Hematopoietic multipotent progenitor cell treated with erythropoietin and hydrocortisone succinate and interleukin-3 and kit ligand, for 17 days (in vitro differentiated cells): ENCODE results near the gene CAMSAP1.

Source experiments
- DNase-seq: peaks from one replicate; pipeline ENCODE4 v3.0.0-alpha.2; 2015; ENCODE audit warnings: low spot score

Gene CAMSAP1

GRCh38 chr9:135883410-135884089 lies 23.8 kb downstream of the CAMSAP1 start:
- DNase-seq: peak; percentile 25

DNA sequence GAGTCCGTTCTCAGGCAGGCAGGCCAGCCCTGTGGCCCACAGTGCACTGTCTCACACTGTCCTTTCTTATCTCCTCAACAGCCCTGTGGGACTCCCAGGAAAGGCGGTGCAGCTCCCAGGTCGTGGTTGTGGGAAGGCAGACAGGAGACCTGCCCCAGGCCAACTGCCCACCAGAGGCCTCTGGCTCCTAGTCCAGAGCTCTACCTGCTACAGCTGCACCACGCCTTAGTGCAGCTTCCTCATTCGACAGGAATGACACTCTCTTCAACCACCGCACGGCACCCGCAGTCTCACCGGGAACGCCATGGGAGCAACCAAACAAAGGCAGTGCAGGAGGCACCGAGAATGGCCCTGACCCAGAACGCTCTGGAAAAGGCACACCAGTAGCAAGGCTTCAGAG lies 25.3 kb downstream of the CAMSAP1 start:
- DNase-seq: no peak

DNA sequence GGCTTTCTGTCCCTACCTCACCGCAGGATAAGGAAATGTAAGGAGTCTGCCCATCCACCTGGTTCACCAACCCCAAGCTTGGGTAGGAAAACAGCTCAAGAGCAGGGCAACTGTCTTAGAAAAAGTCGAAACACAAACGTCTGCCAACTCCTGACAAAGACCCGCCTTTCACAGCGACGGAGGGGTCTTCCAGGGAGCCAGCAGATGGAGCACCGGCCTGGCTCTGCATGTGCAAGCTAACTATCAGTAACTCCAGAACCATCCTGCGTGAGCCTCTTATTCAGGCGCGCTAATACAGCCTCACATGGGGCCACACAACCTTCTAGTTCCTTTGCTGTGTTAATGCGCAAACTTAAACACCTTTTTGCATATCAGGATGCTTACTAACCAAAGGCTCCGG lies 26.9 kb downstream of the CAMSAP1 start:
- no peak for DNase-seq

GRCh38 chr9:135879619-135880018 lies 27.7 kb downstream of the CAMSAP1 start:
- no peak for DNase-seq

- DNase-seq: no peak
Measured at GRCh38 chr9:135879237-135879601, 28.1 kb downstream of the CAMSAP1 start.

DNA sequence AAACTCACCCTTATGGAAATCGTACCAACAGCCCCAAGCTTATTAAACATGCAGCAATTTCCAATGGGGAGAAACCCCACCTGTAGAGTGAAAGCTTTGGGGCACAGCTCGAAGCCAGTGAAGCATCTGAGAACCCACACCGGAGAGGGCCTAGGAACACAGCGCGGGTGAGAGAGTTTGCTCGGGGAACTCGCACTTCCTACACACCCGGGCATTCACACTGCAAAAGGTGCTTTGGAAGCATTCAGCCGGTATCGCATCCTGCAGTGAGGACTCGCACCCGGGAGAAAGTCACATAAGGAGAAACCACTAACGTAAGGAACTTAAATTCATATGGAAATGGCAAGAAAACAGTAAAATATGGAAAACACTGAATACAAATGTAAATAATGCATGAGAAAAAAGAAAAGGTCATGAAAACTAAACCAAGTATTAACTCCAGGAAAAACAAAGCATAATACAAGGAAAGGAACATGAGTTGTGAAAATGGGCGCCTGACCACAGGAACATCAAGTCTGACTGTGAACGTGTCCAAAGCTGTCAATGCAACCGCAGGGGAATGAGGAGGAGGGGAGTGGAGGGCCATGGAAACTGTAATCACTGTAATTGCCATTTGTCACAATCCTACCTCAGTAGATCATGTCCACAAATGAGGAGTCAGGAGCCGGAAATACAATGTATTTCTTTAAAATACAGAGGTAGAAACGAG lies 28.7 kb downstream of the CAMSAP1 start:
- DNase-seq: no peak

GRCh38 chr9:135877791-135878527 lies 29.4 kb downstream of the CAMSAP1 start:
- DNase-seq: no peak

GRCh38 chr9:135876936-135877335 lies 30.4 kb downstream of the CAMSAP1 start:
- DNase-seq: no peak

DNA sequence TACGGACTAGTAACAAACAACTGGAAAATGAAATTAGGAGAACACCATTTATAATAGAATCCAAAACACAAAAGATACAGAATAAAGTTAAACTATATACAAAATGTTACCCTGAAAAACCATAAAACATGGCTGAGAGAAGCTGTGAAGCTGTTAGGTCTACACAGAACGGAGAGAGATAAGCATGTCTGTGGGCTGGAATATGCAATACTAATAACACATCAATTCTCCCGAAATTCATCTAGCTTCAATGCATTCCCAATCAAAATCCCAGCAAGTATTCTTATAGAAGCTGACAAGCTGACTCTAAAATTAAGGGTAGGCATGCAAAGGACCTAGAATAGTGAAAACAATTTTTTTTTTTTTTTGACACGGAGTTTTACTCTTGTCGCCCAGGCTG lies 32.5 kb downstream of the CAMSAP1 start:
- DNase-seq: no peak

DNA sequence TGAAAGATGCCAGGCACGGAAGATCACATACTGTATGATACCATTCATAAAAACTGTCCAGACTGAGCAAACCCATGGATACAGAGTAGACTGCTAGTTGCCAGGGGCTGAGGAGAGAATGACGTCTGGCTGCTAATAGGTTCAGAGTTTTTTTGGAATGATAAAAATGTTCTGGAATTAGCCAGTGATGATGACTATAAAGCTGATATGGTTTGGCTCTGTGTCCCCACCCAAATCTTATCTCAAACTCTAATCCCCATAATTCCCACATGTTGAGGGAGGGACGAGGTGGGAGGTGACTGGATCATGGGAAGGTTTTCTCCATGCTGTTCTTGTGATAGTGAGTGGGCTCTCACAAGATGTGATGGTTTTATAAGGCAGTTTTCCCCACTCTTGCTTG lies 37.4 kb downstream of the CAMSAP1 start:
- no peak for DNase-seq

- DNase-seq: no peak
Measured at GRCh38 chr9:135865531-135865930, 41.8 kb downstream of the CAMSAP1 start.

DNA sequence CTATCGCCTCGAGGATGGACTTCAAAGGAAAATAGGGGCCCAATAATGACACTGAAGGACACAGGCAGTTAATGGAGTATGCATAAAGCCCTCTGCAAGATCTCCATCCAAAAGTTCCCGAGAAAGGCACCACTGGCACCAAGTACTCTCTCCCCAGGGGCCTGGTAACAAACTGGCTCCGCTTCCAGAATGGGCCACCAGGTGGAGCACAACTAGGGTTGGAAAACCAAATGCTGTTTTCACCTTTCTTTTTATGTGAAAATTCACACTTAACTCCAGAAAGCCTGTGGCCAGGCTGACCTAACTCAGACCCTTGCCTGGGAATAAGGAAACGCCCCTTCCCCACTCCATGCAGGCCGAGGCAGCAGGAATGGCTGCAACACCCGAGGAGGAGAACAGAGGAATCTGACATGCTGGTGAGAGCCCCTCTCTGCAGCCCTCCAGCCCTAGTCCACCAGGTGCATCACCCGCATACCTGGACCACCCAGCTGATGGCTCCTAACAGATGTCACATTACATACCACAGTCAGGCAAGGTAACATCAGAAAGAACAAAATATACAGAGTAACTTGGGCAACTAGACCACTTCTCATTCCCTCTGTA lies 42.8 kb downstream of the CAMSAP1 start:
- peak; percentile 67 for DNase-seq

- no peak for DNase-seq
Measured at GRCh38 chr9:135862809-135863208, 44.5 kb downstream of the CAMSAP1 start.

GRCh38 chr9:135858491-135859185 lies 48.7 kb downstream of the CAMSAP1 start:
- DNase-seq: no peak

DNA sequence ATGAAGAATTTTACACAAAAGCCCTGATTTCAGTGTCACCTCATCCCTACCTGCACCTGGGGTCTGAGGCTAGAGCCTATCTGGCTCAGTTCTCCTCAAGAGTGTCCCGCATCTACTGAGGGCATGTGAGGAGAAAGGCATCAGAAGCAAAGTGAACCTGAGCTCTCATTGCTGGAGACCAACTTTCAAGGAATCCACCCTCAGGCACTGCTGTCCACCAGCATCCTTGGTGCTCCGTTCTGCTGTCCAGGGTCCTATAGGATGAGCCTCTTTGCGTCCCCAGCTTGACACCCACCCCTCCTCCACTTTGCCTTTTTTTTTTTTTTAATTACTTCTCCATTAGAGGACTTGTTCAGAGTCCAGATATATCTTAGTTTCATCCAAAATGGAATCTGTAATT lies 49.5 kb downstream of the CAMSAP1 start:
- no peak for DNase-seq

GRCh38 chr9:135857371-135857786 lies 50.0 kb downstream of the CAMSAP1 start:
- no peak for DNase-seq

GRCh38 chr9:135851748-135852147 lies 55.6 kb downstream of the CAMSAP1 start:
- DNase-seq: no peak

DNA sequence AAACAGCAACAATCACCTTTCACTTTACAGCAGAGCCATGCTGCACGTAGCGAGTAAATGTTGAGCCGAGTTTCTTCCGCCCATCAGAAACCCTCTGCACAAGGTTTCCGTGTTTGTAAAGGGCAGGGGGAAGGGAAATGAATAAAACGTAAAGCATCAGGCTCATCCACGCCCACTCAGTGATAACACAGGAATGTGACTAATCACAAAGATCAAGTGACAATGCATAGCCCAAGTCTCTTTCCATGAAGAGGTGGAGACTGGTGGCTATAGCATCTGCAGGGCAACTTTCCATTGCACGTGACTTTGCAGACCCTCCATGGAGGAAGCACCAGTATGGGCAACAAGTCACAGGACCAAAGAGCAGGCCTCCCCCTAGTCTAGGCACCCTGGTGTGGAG lies 56.6 kb downstream of the CAMSAP1 start:
- DNase-seq: no peak

DNA sequence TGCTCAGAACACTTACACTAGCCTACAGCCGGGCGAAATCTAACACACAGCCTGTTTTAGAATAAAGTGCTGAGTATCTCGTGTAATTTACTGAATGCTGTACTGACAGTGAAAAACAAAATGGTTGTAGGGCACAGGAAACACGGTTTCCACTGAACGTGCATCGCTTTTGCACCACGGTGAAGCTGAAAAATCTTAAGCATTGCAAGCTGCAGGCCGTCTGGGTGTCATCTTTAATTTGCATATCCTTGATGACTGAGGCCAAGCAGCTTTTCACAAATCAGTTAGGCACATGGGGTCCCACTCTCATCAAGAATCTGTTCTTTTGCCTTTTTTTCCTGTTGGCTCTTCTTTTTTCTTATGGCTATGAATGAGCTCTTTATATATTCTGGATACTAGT lies 58.2 kb downstream of the CAMSAP1 start:
- DNase-seq: no peak

GRCh38 chr9:135848341-135849047 lies 58.9 kb downstream of the CAMSAP1 start:
- DNase-seq: no peak

DNA sequence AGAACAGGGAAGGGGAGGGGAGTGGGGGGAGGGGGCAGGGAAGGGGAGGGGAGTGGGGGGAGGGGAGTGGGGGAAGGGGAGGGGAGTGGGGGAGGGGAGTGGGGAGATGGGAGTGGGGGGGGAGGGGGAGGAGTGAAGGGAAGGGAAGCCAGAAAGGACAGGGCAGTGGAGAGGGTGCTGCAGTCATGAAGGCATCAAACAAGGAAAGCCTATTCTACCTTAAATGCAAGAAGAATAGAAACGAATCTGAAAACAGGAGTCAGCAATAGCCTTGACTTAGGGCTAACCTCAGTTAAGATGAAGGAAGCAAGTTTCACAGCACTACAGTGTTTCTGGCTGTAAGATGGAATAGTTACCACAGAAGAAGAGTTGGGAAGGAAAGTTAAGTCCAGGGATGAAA lies 59.5 kb downstream of the CAMSAP1 start:
- no peak for DNase-seq

DNA sequence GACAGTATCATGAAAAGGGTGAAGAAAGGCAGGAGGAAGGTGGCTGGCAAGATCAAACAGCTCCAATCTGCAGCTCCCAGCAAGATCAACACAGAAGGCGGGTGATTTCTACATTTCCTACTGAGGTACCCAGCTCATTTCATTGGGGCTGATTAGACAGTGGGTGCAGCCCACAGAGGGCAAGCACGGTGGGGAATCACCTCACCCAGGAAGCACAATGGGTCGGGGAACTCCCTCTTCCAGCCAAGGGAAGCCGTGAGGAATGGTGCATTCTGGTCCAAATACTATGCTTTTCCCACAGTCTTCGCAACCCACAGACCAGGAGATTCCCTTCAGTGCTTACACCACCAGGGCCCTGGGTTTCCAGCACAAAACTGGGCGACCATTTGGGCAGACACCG lies 66.8 kb downstream of the CAMSAP1 start:
- no peak for DNase-seq
